Bone marrow (tissue), 2 donors: ENCODE measurements around the gene SPATA18.

Experiments
- DNase-seq, 2 donors: peaks; one replicate each; lab custom pipeline; 2025; lab: John Stamatoyannopoulos, UW

The SPATA18 gene, protein sequence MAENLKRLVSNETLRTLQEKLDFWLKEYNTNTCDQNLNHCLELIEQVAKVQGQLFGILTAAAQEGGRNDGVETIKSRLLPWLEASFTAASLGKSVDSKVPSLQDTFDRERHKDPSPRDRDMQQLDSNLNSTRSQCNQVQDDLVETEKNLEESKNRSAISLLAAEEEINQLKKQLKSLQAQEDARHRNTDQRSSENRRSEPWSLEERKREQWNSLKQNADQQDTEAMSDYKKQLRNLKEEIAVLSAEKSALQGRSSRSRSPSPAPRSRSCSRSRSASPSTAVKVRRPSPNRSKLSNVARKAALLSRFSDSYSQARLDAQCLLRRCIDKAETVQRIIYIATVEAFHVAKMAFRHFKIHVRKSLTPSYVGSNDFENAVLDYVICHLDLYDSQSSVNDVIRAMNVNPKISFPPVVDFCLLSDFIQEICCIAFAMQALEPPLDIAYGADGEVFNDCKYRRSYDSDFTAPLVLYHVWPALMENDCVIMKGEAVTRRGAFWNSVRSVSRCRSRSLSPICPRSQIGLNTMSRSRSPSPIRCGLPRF

GRCh38 chr4:52051213-52051614, at the start of gene SPATA18:
Gene SPATA18, plus strand, starts transcription at chr4:52051304. Its CDS starts 401 bp downstream, at chr4:52051705.
- no peak for DNase-seq

DNA sequence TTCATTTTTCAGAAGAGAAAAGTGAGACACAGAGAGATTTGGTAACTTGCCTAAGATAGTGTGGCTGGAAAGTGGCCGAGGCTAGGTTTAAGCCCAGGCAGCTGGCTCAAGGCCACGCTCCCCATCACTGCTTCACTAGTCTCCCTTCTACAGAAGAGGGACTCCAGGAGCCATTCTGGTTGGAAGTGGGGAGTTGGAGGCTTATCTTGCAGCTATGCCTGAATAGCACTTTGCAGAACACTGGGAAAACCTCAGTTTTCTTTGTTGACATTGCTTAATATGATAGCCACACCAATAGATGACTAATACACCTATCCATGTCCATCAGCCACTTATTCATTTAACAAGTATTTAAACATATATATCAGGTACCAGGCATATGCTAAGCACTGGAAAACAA, 49.5 kb upstream of the SPATA18 start:
- no peak for DNase-seq

- DNase-seq, result no peak
Measured at GRCh38 chr4:52004414-52004813, 46.7 kb upstream of the SPATA18 start.

DNA sequence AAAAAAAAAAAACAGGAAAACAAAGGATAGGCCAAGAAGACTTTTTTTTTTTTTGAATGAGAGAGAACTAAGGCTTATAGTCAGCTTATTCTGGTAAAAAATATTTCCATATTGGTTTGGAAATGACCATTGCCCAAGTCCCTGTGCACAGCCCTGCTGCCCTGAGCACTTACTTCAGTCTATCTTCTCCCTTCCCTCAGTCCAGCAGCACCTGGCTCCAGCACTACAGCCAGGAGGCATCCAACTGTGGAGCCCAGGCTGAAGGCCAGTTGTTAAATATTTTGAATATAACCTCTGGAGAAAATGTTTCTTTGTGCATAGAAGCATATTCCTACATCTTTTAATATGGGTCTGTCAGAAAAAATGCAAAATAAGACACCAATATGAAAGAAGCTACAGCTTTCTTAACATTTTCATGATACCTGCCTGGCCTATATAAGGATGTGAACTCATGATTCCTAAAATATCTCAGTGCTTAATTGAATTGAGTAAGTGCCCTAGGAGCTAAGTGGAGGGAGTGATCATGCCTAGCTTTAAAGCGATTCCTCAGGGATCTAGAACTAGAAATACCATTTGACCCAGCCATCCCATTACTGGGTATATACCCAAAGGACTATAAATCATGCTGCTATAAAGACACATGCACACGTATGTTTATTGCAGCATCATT, 45.4 kb upstream of the SPATA18 start:
- no peak for DNase-seq

DNA sequence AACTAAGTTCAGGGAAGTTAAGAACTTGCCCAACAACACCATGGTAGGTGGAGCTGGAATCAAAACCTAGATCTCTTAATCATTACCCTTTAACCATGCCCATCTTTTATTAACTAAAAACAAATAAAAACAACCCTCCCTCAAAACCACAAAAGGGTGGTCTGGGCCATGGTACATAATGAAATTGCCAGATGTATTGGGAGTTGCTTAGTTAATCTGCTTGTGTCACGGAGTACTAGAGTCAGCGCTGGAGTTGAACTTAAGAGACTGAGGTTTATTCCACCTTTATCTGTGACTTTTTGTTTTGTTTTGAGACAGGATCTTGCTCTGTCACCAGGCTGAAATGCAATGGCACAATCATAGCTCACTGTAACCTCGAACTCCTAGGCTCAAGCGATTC, 44.2 kb upstream of the SPATA18 start:
- DNase-seq, result no peak

DNA sequence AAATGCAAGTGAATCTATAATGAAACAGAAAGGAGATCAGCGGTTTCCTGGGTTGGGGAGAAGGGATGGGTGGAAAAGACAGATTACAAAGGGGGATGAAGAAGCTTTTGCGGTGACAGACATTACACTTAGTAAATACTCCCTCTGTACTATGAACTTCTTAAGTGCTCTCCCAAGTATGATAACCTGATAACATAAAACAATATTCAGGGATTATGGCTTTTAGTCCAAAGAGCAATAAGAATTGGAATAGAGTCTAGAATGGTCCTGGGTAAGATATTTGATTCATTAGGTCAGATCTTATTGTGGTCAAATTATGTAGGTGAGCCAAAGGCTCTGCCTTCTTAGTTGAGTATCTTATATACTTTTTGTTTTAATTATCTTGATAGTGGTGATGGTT, 40.1 kb upstream of the SPATA18 start:
- DNase-seq, result no peak

- no peak for DNase-seq
Measured at GRCh38 chr4:52012651-52013050, 38.5 kb upstream of the SPATA18 start.

DNA sequence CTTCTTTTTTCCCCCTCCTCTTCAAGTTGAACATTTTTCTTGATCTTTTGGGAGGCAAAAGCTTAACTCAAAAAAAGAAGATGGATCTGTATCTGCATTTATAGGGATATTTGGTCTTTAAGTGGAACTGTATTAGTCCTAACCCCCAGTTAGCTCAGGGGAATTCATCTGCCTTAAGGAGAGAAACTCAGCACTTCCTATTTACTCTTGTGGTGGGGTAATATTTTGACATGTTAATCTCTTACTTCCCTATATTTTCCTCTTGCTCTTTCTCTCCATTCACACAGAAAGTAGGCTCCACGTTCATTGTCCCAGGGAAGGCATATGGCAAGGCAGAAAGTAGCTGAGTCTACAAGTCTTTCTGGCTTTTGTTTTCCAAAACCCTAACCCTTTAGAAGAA, 36.2 kb upstream of the SPATA18 start:
- DNase-seq, result peak in 1 of 2 donors; percentile 14

- DNase-seq, result no peak
Measured at GRCh38 chr4:52015366-52015765, 35.7 kb upstream of the SPATA18 start.

- no peak for DNase-seq
Measured at GRCh38 chr4:52016981-52017380, 34.1 kb upstream of the SPATA18 start.

GRCh38 chr4:52017814-52018213, 33.3 kb upstream of the SPATA18 start:
- DNase-seq, result no peak

GRCh38 chr4:52019936-52020657, 31.0 kb upstream of the SPATA18 start, which contains the start of gene LRRC66:
Gene LRRC66, minus strand, starts transcription at chr4:52020363. Its CDS starts 2,750 bp downstream, at chr4:52017613.
- no peak for DNase-seq

DNA sequence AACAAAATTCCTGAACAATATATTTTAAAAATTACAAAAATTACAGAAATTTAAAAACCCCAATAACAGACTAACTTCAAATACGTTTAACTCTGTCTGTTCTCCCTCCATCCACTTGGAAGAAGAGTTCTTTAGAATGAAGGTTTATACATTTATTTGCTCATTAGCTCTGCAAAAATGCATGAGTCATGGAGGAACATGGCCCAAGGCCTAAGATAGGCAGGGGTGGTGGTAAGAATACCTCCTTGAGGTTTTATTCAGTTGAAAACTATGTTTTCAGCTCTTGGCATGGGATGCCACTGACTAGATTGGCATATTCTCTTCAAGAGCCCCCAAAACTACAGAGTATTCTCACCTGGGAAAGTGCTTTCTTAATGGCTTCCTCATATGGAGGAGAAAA, 22.1 kb upstream of the SPATA18 start:
- DNase-seq, result no peak

GRCh38 chr4:52032005-52032404, 19.1 kb upstream of the SPATA18 start:
- no peak for DNase-seq

DNA sequence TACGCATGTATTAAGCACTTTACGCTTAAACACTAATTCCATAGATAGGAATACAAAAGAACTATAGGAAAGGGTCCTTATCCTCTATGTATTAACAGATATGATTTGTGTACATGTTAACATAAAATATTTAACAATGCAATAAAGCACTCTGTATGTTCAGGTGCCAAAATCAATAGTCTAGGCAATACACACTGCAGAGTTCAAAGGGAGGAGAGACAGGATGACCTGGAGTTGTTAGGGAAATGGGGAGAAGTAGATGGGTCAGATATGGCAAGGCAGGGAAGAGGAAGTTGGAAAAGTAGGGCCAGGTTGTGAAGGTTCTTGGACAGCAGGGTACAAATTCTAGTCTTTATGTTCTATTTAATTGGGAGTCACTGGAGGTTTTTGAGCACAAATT, 15.9 kb upstream of the SPATA18 start:
- DNase-seq, result no peak

DNA sequence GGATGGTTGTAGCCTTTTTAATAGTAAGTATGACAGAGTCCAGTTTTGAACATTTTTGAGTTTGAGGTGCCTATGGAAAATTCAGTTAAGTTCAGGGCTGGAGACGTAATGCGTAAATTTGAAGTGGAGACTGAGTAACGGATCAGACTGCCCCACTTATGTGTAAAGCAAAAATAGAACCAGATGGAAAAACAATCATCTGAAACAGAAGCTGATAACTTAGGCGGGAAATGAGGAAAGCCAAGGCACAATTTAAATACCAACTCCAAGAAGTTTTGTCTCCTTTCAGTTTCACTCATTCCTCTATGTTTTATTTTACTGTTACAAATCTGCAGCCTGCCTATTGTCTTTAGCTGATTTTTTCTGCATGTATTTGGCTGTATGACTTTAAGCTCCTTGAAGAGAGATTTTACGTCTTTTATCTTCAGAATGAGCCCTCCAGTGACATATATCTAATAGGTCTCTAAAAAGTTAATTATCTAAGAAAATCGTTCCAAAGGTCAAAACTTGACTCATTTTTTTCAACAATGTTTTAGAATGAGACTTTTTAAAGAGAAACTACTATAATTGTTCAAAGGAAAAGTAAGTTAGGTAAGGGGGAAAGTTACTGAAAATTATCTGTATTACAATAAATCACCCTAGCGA, 14.1 kb upstream of the SPATA18 start:
- no peak for DNase-seq

- DNase-seq, result no peak
Measured at GRCh38 chr4:52037689-52038102, 13.4 kb upstream of the SPATA18 start.

DNA sequence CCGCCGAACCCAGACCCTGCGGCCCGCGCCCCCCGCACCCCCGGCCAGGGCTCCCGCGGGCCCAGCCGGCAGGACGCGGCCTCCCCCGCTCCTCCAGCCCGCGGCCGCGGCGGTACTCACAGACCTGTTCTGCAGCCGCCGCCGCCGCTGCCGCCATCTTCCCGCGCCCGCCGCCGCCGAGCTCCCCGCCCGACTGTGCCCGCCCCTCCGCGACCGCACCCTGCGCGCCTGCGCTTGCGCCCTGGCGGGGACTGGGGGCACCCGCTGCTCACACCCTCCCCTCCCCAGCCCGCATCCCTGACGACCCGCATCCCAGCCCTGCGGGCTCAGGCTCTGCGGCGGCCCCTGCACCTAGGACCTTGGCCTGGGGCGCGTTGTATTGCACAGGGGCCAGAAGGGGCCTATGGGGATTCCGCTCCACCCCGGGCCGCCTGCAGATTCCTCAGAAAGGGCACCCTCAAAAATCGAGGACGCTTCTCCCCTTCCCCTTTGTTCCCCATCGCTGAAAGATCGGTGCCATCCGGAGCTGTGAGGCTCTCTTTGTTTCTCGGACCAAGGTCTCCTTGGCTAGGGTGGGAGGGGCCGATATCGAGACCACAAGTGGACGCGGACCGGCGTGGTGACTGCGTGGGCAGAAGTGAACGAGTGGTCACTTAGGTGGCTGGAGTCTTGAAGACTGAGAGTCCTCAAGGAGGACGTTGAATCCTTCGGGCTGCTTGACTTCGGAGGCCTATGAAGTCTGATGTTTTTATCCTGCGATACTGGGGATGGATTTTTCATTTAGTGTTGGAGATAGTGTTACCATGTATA, 12.8 kb upstream of the SPATA18 start, which contains the start of gene SGCB:
SGCB (minus strand) TSS at position 197 of the 810 bp plus-strand sequence; CDS start at position 157, 40 bp downstream.
- DNase-seq, result peak in 1 of 2 donors; percentile 25

GRCh38 chr4:52045028-52045427, 6.1 kb upstream of the SPATA18 start:
- no peak for DNase-seq

DNA sequence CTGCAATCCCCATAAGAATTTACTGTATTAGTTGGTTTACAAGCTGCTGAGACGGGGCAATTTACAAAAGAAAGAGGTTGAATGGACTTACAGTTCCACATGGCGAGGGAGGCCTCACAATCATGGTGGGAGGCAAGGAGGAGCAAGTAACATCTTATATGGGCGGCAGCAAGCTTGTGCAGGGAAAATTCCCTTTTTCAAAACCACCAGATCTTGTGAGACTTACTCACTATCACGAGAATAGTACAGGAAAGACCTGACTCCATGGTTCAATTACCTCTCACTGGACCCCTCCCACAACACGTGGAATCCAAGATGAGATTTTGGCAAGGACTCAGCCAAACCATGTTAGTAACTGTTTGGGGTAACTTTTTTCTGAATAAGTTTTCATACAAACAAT, 1.8 kb upstream of the SPATA18 start:
- no peak for DNase-seq
